Testis (tissue), 3 donors: ENCODE data around the gene SSPN. TPM values are rescaled to one million over a fixed set of nuclear protein-coding genes. Genes with fewer than 3 reads are reported as not detected.
A peak's percentile ranks its signal among the peaks of the same experiment; 100 is the strongest.

Experiments used
- DNase-seq: peaks from one replicate; pipeline ENCODE4 v3.0.0-alpha.2; 2019
- H3K27ac ChIP-seq, 2 donors: fragments of 200-600 bp; sonication (generic); one replicate each; pipeline ENCODE4 v1.5.1; 2019
- H3K27me3 ChIP-seq: fragments of 200-600 bp; sonication (generic); one replicate; pipeline ENCODE4 v1.5.1; 2019
- H3K36me3 ChIP-seq: fragments of 200-600 bp; sonication (generic); one replicate; pipeline ENCODE4 v1.5.1; 2017; ENCODE audit warnings: low read depth; ENCODE audit errors: missing control alignments
- H3K4me1 ChIP-seq: fragments of 200-600 bp; sonication (generic); one replicate; pipeline ENCODE4 v1.5.1; 2019
- H3K4me3 ChIP-seq, 2 donors: fragments of 200-600 bp; sonication (generic); one replicate each; pipeline ENCODE4 v1.5.1; 2017 to 2019
- H3K9me3 ChIP-seq: fragments of 200-600 bp; sonication (generic); one replicate; pipeline ENCODE4 v1.5.1; 2017
- CTCF ChIP-seq, 3 experiments: fragments of 450-650 bp in 2 of 3; fragments of 200-600 bp in 1 of 3; sonication (generic) in 1 of 3; IDR thresholded peaks; one replicate each; pipeline ENCODE4 v1.5.1; 2016 to 2019; ENCODE audit warnings: antibody characterized with exemption in 3 of 3, mild to moderate bottlenecking in 2 of 3, moderate library complexity in 1 of 3
- POLR2A ChIP-seq: fragments of 450-650 bp; IDR thresholded peaks from one replicate; pipeline ENCODE4 v1.6.1; 2017; ENCODE audit warnings: antibody characterized with exemption, mild to moderate bottlenecking, moderate library complexity
- WGBS, 2 donors: methylation state at CpG; one replicate each; pipeline ENCODE4 v1.1.5; 2018; 5-methylcytosine and 5-hydroxymethylcytosine counted together
- intact Hi-C: fragments of 100-400 bp; cut with DNase I; formaldehyde crosslinking; loops from one replicate; pipeline ENCODE4 v1.15.1; 2023; ENCODE audit warnings: low total_unique reads
- polyA plus RNA-seq: library from polyadenylated mRNA; stranded (reverse); fragments of 350-450 nt; fragmentation: Illumina TruSeq; extraction: RNeasy Lipid Tissue Mini Kit (QIAGEN cat#74804); gene quantifications from one replicate; pipeline ENCODE4 v1.2.3, GENCODE V29; 2014; ENCODE audit warnings: low read depth, low replicate concordance; ENCODE audit not compliant: insufficient read depth
- total RNA-seq, 2 donors: library from RNA; depleted of rRNA; stranded (reverse); fragments of >200 nt; gene quantifications; one replicate each; pipeline ENCODE4 v1.2.3, GENCODE V29; 2016

The SSPN gene
- total and polyA plus RNA-seq, 3 donors from 2014 or later, result 17.8 to 41.6 (median 25.5) TPM

- no peak overlapping the region for H3K4me3 ChIP-seq
- 47 to 68% methylated on average over 4 of the region's 4 CpGs for WGBS, 2 donors
- intact Hi-C loops, result no loop called here
- no peak overlapping the region for H3K27ac ChIP-seq
- H3K9me3 ChIP-seq, result no peaks in the 10 kb centered on the region
- TF ChIP-seq CTCF (IDR thresholded peaks at IDR 0.05), result no peak
- no peak for TF ChIP-seq POLR2A
- H3K4me1 ChIP-seq, result peaks cover 24% of the 10 kb centered on the region
- DNase-seq, result peak; percentile 40
- no peaks in the 10 kb centered on the region for H3K27me3 ChIP-seq
- no peaks in the 10 kb centered on the region for H3K36me3 ChIP-seq
Measured at GRCh38 chr12:26238341-26239121, 43.2 kb downstream of the SSPN start.

GRCh38 chr12:26239122-26239851 is 43.9 kb downstream of the SSPN start:
- peaks cover 17% of the 10 kb centered on the region for H3K4me1 ChIP-seq
- WGBS, 2 donors, result 47 to 48% methylated on average over 5 of the region's 5 CpGs
- no peaks in the 10 kb centered on the region for H3K36me3 ChIP-seq
- H3K27me3 ChIP-seq, result no peaks in the 10 kb centered on the region
- peak; percentile 63 for DNase-seq
- H3K9me3 ChIP-seq, result no peaks in the 10 kb centered on the region
- intact Hi-C loops, result no loop called here
- no peak overlapping the region for H3K27ac ChIP-seq
- no peak for TF ChIP-seq POLR2A
- TF ChIP-seq CTCF (IDR thresholded peaks at IDR 0.05), result no peak
- H3K4me3 ChIP-seq, result no peak overlapping the region

- Histone ChIP-seq H3K4me3 (no peak overlapping the region), H3K27me3 (no peaks in the 10 kb centered on the region), H3K9me3 (no peaks in the 10 kb centered on the region), H3K27ac (no peak overlapping the region), H3K4me1 (peaks cover 16% of the 10 kb centered on the region), H3K36me3 (no peaks in the 10 kb centered on the region)
- TF ChIP-seq CTCF (IDR thresholded peaks at IDR 0.05) (no peak), POLR2A (no peak)
- intact Hi-C loops, result no loop called here
- DNase-seq, result no peak
- WGBS, 2 donors, result 76 to 91% methylated on average over 4 of the region's 4 CpGs
Measured at GRCh38 chr12:26239852-26240815, 44.8 kb downstream of the SSPN start.

- 72 to 79% methylated on average over 2 of the region's 2 CpGs for WGBS, 2 donors
- no peak overlapping the region for H3K27ac ChIP-seq
- H3K4me3 ChIP-seq, result no peak overlapping the region
- TF ChIP-seq POLR2A, result no peak
- no peak for TF ChIP-seq CTCF (IDR thresholded peaks at IDR 0.05)
- DNase-seq, result no peak
- no peaks in the 10 kb centered on the region for H3K9me3 ChIP-seq
- no peaks in the 10 kb centered on the region for H3K36me3 ChIP-seq
- H3K27me3 ChIP-seq, result no peaks in the 10 kb centered on the region
- H3K4me1 ChIP-seq, result peaks cover 16% of the 10 kb centered on the region
- intact Hi-C loops, result no loop called here
Measured at GRCh38 chr12:26241080-26241479, 45.7 kb downstream of the SSPN start.
